Retinal pigment epithelial cell (primary cell): ENCODE results near the gene ACTN3.
"Not testable (repeated sequence)": the region's sequence is repeated elsewhere in the genome, so short reads cannot be mapped to it uniquely, and the experiment has no call there.

Experiments used
- DNase-seq: peaks from one replicate; pipeline ENCODE4 v3.0.0-alpha.2; 2010; ENCODE audit warnings: low read depth
- H3K4me3 ChIP-seq: 2 replicates; pipeline ENCODE4 v1.5.1; 2011; ENCODE audit warnings: mild to moderate bottlenecking, low read length, control low read depth, moderate library complexity
- TF ChIP-seq, protein P1 (sequence below): conservative IDR thresholded peaks from 2 replicates; pipeline ENCODE4 v1.5.1; 2011; ENCODE audit warnings: low read depth, low read length, control low read depth, inconsistent platforms

ACTN3 gene

DNA sequence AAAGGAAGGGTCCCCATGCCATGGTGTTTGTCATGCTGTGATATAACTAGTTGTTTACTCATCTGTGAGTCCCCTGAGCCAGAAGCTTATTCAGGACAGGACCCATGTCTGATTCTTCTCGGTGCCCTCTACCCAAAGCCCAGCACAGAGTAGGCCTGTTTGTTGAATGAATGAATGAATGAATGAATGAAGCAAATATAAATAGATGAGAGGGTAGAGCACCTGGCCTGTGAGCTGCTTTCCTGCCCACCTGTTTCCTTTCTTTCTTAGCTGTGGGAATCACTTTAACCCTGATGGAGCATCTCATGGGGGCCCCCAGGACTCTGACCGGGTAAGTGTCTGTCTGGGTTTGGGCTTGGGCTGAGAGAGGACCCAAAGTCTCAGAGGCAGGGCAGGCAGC, 53.5 kb downstream of the ACTN3 start:
- no peak overlapping the region for H3K4me3 ChIP-seq
- TF ChIP-seq, protein P1, sequence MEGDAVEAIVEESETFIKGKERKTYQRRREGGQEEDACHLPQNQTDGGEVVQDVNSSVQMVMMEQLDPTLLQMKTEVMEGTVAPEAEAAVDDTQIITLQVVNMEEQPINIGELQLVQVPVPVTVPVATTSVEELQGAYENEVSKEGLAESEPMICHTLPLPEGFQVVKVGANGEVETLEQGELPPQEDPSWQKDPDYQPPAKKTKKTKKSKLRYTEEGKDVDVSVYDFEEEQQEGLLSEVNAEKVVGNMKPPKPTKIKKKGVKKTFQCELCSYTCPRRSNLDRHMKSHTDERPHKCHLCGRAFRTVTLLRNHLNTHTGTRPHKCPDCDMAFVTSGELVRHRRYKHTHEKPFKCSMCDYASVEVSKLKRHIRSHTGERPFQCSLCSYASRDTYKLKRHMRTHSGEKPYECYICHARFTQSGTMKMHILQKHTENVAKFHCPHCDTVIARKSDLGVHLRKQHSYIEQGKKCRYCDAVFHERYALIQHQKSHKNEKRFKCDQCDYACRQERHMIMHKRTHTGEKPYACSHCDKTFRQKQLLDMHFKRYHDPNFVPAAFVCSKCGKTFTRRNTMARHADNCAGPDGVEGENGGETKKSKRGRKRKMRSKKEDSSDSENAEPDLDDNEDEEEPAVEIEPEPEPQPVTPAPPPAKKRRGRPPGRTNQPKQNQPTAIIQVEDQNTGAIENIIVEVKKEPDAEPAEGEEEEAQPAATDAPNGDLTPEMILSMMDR = no peak
- no peak for DNase-seq

DNA sequence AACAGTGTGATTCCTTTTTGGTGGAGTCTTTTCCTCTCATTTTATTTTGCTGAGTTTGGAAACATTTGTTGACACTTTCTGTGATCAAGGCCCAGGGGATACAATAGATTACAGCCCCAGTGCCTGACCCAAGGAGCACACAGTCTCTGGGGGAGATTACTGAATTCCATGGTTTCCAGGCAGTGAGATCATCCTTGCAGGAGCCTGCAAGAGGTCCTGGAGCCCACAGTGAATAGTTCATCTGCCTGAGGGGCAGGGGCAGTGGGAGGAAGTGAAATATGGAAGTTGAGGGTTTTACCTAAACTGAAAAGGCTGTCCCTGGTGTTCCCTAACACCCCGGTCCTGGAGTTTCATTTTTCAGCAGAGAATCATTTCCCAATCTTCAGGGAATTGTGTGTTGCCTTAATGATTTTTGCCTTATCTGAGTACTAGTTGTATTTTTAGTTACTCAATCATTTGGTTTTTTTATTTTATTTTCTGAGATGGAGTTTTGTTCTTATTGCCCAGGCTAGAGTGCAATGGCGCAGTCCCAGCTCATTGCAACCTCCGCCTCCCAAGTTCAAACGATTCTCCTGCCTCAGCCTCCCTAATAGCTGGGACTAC, 54.0 kb downstream of the ACTN3 start:
- TF ChIP-seq, protein P1 = no peak
- no peak for DNase-seq
- H3K4me3 ChIP-seq = no peak overlapping the region

DNA sequence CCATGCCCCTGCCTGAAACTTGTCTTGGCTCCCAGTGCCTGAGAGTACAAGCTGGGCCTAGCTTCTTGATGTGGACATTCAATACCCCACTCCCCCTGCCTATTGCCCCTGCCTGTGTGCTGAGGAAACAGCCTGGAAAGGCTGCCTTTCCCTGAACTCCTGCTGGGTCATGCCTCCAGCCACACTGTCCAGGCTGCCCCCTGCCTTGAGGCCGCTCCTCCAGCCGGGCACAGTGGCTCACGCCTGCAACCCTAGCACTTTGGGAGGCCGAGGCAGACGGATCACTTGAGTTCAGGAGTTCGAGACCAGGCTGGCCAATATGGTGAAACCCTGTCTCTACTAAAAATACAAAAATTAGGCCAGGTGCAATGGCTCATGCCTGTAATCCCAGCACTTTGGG, 56.4 kb downstream of the ACTN3 start:
- TF ChIP-seq, protein P1 = no peak
- no peak for DNase-seq
- no peak overlapping the region for H3K4me3 ChIP-seq

DNA sequence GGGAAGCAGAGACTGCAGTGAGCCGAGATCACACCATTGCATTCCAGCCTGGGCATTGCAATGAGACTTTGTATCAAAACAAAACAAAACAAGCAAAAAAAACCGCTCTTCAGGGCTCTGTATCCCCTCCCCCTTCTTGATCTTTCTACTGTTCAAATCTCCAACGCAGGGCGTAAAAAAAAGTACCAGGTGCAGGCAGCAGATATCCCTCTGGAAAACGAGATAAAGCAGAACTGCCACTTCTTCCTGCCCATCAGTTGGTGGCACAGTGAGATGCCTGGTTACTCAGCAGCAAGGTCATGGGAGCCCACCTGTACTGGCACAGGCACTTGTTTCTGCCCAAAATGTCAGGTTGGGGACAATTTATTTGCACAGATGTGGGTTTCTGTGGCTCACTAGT, 57.5 kb downstream of the ACTN3 start:
- DNase-seq = no peak
- TF ChIP-seq, protein P1 = no peak
- H3K4me3 ChIP-seq = no peak overlapping the region

DNA sequence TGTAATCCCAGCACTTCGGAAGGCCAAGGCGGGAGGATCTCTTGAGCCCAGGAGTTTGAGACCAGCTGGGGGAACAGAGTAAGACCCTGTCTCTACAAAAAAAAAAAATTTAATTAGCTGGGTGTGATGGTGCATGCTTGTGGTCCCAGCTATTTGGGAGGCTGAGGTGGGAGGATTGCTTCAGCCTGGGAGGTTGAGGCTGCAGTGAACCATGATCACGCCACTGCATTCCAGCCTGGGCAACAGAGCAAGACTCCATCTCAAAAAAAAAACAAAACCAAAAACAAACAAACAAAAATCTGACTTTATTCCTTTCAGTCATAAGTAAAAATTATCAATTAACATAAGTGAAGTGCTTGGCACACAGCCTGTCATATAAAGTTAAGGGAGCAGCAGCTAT, 59.9 kb downstream of the ACTN3 start:
- DNase-seq, H3K4me3 ChIP-seq: not testable (repeated sequence)

DNA sequence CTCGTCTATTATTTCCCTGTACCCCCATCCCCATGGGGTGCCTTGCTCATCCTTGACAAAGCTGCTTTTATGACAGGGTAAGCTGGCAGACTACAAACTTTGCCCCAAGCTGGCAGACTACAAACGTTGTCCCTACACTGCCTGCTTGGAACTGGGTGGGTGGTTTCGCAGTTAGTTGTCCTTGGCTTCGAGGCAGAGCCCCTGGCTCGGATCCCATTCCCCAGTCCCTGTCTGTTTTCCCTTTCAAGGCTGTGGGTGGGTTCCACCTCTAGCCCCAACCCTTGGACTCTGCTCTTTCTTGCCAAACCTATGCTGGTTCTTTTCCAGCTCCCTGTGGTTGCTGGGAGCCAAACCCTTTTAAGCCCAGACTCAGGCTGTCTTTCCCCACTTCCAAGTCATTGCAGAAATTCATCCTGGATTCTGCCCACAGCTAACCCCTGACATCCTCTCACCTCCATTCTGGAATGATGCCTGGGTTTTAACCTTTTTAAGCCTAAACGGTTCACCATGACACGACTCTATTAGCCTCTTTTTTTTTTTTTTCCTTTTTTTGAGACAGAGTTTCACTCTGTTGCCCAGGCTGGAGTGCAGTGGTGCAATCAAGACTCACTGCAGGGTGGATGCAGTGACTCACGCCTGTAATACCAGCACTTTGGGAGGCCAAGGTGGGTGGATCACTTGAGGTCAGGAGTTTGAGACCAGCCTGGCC, 60.6 kb downstream of the ACTN3 start:
- DNase-seq = no peak
- no peak overlapping the region for H3K4me3 ChIP-seq
- TF ChIP-seq, protein P1 = no peak

DNA sequence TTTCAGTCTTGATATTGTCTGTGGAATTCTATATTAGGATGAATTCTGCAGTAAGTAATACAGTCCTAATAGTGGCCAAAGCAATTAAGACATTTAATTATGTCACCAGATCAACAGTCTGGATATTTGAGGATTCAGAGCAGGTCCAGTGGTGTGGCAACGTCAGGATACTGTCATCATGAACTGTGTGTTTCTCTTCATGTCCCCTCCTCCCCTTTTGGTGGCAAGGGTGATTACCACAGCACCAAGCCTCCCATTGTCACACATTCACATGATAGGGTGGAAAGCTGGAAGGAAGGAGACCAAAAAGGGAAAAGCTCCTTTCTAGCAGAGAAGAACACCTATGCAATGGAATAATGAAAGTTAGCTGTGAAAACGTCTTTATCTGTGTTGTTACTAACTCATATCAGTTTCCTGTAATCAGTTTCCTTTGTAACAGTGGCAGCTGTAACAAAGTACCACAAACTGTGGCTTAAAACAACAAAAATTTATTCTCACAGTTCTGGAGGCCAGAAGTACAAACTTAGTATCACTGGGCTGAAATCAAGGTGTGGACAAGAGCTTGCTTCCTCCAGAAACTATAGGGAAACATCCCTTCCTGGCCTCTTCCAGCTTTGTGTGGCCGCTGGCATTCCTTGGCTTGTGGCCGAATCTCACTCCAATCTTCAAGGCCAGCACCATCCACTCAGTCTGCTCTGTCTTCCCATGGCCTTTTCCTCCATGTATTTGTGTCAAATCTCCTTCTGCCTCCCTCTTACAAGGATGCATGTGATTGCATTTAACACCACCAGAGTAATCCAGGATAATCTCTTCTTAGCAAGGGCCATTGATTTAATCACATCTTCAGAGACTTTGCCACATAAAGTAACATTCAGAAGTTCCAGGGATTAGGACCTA, 63.3 kb downstream of the ACTN3 start:
- DNase-seq = no peak
- TF ChIP-seq, protein P1 = no peak
- H3K4me3 ChIP-seq = no peak overlapping the region
